HepG2 (cell line): ENCODE measurements around the gene ALG11. TPM values are rescaled to one million over a fixed set of nuclear protein-coding genes. Genes with fewer than 3 reads are reported as not detected.

ENCODE experiments used
- EED ChIP-seq: sonication (generic); formaldehyde crosslinking; IDR thresholded peaks from 2 replicates; pipeline ENCODE4 v1.5.0; 2020; ENCODE audit warnings: mild to moderate bottlenecking, missing genetic modification reagents
- FOSL2 ChIP-seq: sonication (generic); formaldehyde crosslinking; IDR thresholded peaks from 2 replicates; pipeline ENCODE4 v1.4.0; 2020; ENCODE audit warnings: missing genetic modification reagents
- FOXA3 ChIP-seq: IDR thresholded peaks from 2 replicates; pipeline ENCODE4 v1.6.1; 2016; ENCODE audit warnings: missing genetic modification reagents, missing compliant biosample characterization
- NFYB ChIP-seq: sonication (generic); formaldehyde crosslinking; IDR thresholded peaks from 2 replicates; pipeline ENCODE4 v1.4.0; 2020; ENCODE audit warnings: missing genetic modification reagents
- PLRG1 ChIP-seq: fragments of 450-650 bp; conservative IDR thresholded peaks from 2 replicates; pipeline ENCODE4 v1.6.1; 2016
- RAD51 ChIP-seq: fragments of 450-650 bp; IDR thresholded peaks from 2 replicates; pipeline ENCODE4 v1.6.1; 2016; ENCODE audit warnings: borderline replicate concordance
- SALL1 ChIP-seq: sonication (generic); formaldehyde crosslinking; IDR thresholded peaks from 2 replicates; pipeline ENCODE4 v1.8.0; 2022; ENCODE audit warnings: mild to moderate bottlenecking, missing genetic modification reagents
- SNAPC2 ChIP-seq: sonication (generic); formaldehyde crosslinking; IDR thresholded peaks from 2 replicates; pipeline ENCODE4 v1.8.1; 2022; ENCODE audit warnings: mild to moderate bottlenecking, missing genetic modification reagents
- SRY ChIP-seq: sonication (generic); formaldehyde crosslinking; IDR thresholded peaks from 2 replicates; pipeline ENCODE4 v1.8.0; 2022; ENCODE audit warnings: mild to moderate bottlenecking, missing genetic modification reagents
- STAT5B ChIP-seq: sonication (generic); formaldehyde crosslinking; IDR thresholded peaks from 2 replicates; pipeline ENCODE4 v1.4.0; 2020; ENCODE audit warnings: missing genetic modification reagents
- ZNF350 ChIP-seq: sonication (generic); formaldehyde crosslinking; IDR thresholded peaks from 2 replicates; pipeline ENCODE4 v1.4.0; 2020; ENCODE audit warnings: mild to moderate bottlenecking, low read depth, missing genetic modification reagents, borderline replicate concordance
- ZNF644 ChIP-seq: IDR thresholded peaks from 2 replicates; pipeline ENCODE4 v1.6.1; 2016; ENCODE audit warnings: low read depth
- ZNF878 ChIP-seq: sonication (generic); formaldehyde crosslinking; IDR thresholded peaks from 2 replicates; pipeline ENCODE4 v1.8.1; 2023; ENCODE audit warnings: mild to moderate bottlenecking, missing genetic modification reagents, moderate library complexity
- polyA plus RNA-seq, 8 experiments: library from polyadenylated mRNA; depleted of rRNA in 3 of 8; stranded (reverse) in 7 of 8; unstranded in 1 of 8; fragments of >200 nt; fragmentation: Illumina TruSeq in 4 of 8; extraction: Trizol in 4 of 8; gene quantifications; 2 replicates each; pipeline versions ENCODE4 v1.2.1 to v1.2.3, GENCODE V29; 2011 to 2016; ENCODE audit warnings: low read depth in 4 of 8, missing spikeins in 1 of 8, mixed read lengths in 1 of 8; ENCODE audit not compliant: insufficient read depth in 1 of 8
- total RNA-seq, 5 experiments: library from RNA; depleted of rRNA; stranded (reverse); fragments of >200 nt; fragmentation: Illumina TruSeq; extraction: Trizol; gene quantifications; 2 replicates each; pipeline ENCODE4 v1.2.3, GENCODE V29; 2016; ENCODE audit warnings: low read depth in 1 of 5
- TF ChIP-seq, protein P1 (sequence below): sonication (generic); formaldehyde crosslinking; IDR thresholded peaks from 2 replicates; pipeline ENCODE4 v1.4.0; 2020; ENCODE audit warnings: missing genetic modification reagents, borderline replicate concordance
- TF ChIP-seq, protein P2 (sequence below): sonication (generic); formaldehyde crosslinking; IDR thresholded peaks from 2 replicates; pipeline ENCODE4 v1.4.0; 2020; ENCODE audit warnings: mild to moderate bottlenecking, low read depth, missing genetic modification reagents
- TF ChIP-seq, protein P3 (sequence below): IDR thresholded peaks from 2 replicates; pipeline ENCODE4 v1.6.1; 2012; ENCODE audit warnings: inconsistent platforms
- TF ChIP-seq, protein P4 (sequence below): sonication (generic); formaldehyde crosslinking; conservative IDR thresholded peaks from 2 replicates; pipeline ENCODE4 v1.4.0; 2020; ENCODE audit warnings: mild to moderate bottlenecking, missing genetic modification reagents, moderate library complexity

ALG11 gene
- total and polyA plus RNA-seq, 2 of the 13 experiments (the other 11 are each of a cell fraction or from before 2014, with no cell fraction given), result 14.7 to 27.9 TPM

DNA sequence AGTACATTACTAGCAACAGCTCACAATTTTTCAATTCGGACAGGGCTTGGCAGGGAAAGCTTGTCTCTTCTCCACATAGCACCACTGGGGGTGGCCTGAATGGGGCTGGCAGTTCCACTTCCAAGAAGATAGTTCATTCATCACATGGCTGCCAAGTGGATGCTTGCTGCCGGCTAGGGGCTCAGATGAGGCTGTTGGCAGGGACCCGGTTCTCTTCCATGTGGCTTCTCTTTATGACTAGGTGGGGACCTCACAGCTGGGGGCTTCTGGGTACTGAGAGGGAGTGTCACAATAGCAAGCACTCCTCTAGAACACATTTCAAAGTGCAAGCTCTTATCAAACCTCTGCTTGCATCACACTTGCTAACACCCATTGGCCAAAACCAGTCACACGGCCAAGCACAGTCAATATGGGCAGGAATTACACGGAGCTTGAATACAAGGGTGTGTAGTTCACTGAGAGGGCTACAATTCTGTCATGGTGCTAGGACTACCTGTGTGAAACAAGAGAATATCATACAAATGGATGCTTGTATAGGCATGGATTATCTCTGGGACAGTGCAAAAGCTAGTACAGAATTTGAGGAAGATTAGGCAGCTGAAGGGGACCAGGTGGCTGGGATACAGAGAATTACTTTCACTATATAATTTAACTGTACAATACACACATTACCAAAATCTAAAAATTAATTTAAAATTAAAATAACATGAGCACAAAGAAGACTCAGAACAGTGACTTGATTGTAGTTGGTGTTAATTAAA, 33.2 kb upstream of the ALG11 start (continued):
- TF ChIP-seq ZNF878 (CRISPR knock-in tag) (peak; percentile 58; the same call in 1 of the 2 replicates), SALL1 (CRISPR knock-in tag) (peak; percentile 61), PLRG1 (no peak), FOSL2 (CRISPR knock-in tag) (peak; percentile 59), EED (no peak), SRY (no peak), ZNF644 (peak; percentile 92), SNAPC2 (CRISPR knock-in tag) (no peak), STAT5B (no peak), ZNF350 (peak; percentile 37; the same call in 1 of the 2 replicates), FOXA3 (CRISPR knock-in tag) (peak; percentile 89), NFYB (peak; percentile 80), RAD51 (peak; percentile 63)
- TF ChIP-seq, protein P1, sequence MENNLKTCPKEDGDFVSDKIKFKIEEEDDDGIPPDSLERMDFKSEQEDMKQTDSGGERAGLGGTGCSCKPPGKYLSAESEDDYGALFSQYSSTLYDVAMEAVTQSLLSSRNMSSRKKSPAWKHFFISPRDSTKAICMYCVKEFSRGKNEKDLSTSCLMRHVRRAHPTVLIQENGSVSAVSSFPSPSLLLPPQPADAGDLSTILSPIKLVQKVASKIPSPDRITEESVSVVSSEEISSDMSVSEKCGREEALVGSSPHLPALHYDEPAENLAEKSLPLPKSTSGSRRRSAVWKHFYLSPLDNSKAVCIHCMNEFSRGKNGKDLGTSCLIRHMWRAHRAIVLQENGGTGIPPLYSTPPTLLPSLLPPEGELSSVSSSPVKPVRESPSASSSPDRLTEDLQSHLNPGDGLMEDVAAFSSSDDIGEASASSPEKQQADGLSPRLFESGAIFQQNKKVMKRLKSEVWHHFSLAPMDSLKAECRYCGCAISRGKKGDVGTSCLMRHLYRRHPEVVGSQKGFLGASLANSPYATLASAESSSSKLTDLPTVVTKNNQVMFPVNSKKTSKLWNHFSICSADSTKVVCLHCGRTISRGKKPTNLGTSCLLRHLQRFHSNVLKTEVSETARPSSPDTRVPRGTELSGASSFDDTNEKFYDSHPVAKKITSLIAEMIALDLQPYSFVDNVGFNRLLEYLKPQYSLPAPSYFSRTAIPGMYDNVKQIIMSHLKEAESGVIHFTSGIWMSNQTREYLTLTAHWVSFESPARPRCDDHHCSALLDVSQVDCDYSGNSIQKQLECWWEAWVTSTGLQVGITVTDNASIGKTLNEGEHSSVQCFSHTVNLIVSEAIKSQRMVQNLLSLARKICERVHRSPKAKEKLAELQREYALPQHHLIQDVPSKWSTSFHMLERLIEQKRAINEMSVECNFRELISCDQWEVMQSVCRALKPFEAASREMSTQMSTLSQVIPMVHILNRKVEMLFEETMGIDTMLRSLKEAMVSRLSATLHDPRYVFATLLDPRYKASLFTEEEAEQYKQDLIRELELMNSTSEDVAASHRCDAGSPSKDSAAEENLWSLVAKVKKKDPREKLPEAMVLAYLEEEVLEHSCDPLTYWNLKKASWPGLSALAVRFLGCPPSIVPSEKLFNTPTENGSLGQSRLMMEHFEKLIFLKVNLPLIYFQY (CRISPR knock-in tag), result no peak
- TF ChIP-seq, protein P2, sequence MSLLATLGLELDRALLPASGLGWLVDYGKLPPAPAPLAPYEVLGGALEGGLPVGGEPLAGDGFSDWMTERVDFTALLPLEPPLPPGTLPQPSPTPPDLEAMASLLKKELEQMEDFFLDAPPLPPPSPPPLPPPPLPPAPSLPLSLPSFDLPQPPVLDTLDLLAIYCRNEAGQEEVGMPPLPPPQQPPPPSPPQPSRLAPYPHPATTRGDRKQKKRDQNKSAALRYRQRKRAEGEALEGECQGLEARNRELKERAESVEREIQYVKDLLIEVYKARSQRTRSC (CRISPR knock-in tag), result no peak
- TF ChIP-seq, protein P3, sequence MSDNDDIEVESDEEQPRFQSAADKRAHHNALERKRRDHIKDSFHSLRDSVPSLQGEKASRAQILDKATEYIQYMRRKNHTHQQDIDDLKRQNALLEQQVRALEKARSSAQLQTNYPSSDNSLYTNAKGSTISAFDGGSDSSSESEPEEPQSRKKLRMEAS, result peak; percentile 72
- TF ChIP-seq, protein P4, sequence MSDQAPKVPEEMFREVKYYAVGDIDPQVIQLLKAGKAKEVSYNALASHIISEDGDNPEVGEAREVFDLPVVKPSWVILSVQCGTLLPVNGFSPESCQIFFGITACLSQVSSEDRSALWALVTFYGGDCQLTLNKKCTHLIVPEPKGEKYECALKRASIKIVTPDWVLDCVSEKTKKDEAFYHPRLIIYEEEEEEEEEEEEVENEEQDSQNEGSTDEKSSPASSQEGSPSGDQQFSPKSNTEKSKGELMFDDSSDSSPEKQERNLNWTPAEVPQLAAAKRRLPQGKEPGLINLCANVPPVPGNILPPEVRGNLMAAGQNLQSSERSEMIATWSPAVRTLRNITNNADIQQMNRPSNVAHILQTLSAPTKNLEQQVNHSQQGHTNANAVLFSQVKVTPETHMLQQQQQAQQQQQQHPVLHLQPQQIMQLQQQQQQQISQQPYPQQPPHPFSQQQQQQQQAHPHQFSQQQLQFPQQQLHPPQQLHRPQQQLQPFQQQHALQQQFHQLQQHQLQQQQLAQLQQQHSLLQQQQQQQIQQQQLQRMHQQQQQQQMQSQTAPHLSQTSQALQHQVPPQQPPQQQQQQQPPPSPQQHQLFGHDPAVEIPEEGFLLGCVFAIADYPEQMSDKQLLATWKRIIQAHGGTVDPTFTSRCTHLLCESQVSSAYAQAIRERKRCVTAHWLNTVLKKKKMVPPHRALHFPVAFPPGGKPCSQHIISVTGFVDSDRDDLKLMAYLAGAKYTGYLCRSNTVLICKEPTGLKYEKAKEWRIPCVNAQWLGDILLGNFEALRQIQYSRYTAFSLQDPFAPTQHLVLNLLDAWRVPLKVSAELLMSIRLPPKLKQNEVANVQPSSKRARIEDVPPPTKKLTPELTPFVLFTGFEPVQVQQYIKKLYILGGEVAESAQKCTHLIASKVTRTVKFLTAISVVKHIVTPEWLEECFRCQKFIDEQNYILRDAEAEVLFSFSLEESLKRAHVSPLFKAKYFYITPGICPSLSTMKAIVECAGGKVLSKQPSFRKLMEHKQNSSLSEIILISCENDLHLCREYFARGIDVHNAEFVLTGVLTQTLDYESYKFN (CRISPR knock-in tag), result peak; percentile 54
